ENCODE results near the gene ZDHHC13. TPM values are rescaled to one million over a fixed set of nuclear protein-coding genes. Genes with fewer than 3 reads are reported as not detected.

ZDHHC13 gene
- total RNA-seq, 1 experiment from 2014 or later, result 8.3 TPM

DNA sequence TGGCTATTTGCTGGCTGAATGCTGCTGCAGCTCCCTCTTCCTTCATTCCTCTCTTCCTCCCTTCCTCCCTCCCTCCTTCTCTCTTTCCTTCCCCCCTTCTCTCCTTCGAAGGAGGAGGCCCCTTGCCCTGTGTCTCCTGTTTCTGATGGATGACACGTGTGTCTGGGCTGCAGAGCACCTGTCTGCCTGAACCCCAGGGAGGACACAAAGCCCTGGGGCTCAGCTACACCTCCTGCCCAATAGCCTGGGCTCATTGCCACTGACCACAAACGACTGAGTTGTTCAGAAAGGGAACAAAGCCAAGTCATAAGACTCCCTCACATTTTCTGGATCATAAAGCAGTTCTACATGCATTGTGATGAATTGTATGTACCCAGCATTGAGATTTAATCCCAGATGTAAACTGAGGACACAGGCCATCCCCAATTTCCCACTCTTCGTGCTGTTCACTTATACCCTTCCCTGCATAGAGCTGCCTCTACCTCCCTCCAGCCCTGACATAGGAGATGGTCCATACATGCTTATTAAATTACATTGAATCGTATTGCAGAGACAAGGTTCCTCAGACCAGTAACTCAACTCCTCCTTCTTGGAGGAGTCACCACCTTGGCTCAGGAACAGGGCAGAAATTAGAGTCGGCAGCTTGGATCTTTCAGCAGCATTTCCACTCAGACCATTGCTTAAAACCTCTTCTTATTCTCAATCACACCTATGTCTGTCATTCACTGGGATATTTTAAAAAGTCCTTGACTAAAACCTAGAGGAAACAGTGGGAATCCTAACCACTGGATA is 83.6 kb downstream of the ZDHHC13 start:
- no peak overlapping the region for H3K4me3 Mint-ChIP-seq (ENCODE audit: unreplicated experiment)
- intact Hi-C loops (cut with micrococcal nuclease), result no loop called here
- H3K27me3 Mint-ChIP-seq (ENCODE audit: insufficient read depth, unreplicated experiment), result peaks cover 37% of the 10 kb centered on the region
- TF ChIP-seq, protein P1, sequence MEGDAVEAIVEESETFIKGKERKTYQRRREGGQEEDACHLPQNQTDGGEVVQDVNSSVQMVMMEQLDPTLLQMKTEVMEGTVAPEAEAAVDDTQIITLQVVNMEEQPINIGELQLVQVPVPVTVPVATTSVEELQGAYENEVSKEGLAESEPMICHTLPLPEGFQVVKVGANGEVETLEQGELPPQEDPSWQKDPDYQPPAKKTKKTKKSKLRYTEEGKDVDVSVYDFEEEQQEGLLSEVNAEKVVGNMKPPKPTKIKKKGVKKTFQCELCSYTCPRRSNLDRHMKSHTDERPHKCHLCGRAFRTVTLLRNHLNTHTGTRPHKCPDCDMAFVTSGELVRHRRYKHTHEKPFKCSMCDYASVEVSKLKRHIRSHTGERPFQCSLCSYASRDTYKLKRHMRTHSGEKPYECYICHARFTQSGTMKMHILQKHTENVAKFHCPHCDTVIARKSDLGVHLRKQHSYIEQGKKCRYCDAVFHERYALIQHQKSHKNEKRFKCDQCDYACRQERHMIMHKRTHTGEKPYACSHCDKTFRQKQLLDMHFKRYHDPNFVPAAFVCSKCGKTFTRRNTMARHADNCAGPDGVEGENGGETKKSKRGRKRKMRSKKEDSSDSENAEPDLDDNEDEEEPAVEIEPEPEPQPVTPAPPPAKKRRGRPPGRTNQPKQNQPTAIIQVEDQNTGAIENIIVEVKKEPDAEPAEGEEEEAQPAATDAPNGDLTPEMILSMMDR (IDR thresholded peaks at IDR 0.05; ENCODE audit: unreplicated experiment), result no peak
- H3K4me1 Mint-ChIP-seq (ENCODE audit: insufficient read depth, unreplicated experiment), result peaks cover 14% of the 10 kb centered on the region
- DNase-seq (ENCODE audit: unreplicated experiment), result peak; percentile 89
- no peak overlapping the region for H3K27ac Mint-ChIP-seq (ENCODE audit: low read depth, unreplicated experiment)
- H3K9me3 Mint-ChIP-seq (ENCODE audit: unreplicated experiment), result no peaks in the 10 kb centered on the region
- ChIA-PET POLR2A (interaction anchor here (0.6 to 1.4 kb wide), 5 partner anchors 14 to 1444 kb away, joined by 3 to 4 read pairs (median 3); no protein-coding TSS in a partner anchor), CTCF (interaction anchor here (0.6 to 1.3 kb wide), 4 partner anchors 19 to 1064 kb away, joined by 3 to 4 read pairs (median 4); no protein-coding TSS in a partner anchor)
- no peaks in the 10 kb centered on the region for H3K36me3 Mint-ChIP-seq (ENCODE audit: insufficient read depth, unreplicated experiment)
- no TSS peak for BruUV-seq (replicated peaks)

- intact Hi-C loops (cut with micrococcal nuclease), result no loop called here
- ChIA-PET POLR2A (no interaction called here), CTCF (interaction anchor here (0.6 kb wide), 1 partner anchor 91 kb away, joined by 3 read pairs; no protein-coding TSS in a partner anchor)
- Mint-ChIP-seq H3K27ac (ENCODE audit: low read depth, unreplicated experiment) (no peak within 1 kb of the TSS), H3K4me1 (ENCODE audit: insufficient read depth, unreplicated experiment) (peaks cover 14% of the 10 kb centered on the region), H3K27me3 (ENCODE audit: insufficient read depth, unreplicated experiment) (peaks cover 50% of the 10 kb centered on the region), H3K4me3 (ENCODE audit: unreplicated experiment) (no peak within 1 kb of the TSS), H3K9me3 (ENCODE audit: unreplicated experiment) (no peaks in the 10 kb centered on the region), H3K36me3 (ENCODE audit: insufficient read depth, unreplicated experiment) (no peaks in the 10 kb centered on the region)
- no peak for DNase-seq (ENCODE audit: unreplicated experiment)
- TF ChIP-seq, protein P1 (IDR thresholded peaks at IDR 0.05; ENCODE audit: unreplicated experiment), result no peak
- BruUV-seq (replicated peaks), result no TSS peak
Observed at GRCh38 chr11:19201737-19202605, 85.0 kb downstream of the ZDHHC13 start, which contains the start of gene CSRP3. Gene CSRP3, minus strand, starts transcription at chr11:19201983. Its CDS starts 9,535 bp downstream, at chr11:19192448.

- H3K27ac Mint-ChIP-seq (ENCODE audit: low read depth, unreplicated experiment), result no peak overlapping the region
- H3K4me3 Mint-ChIP-seq (ENCODE audit: unreplicated experiment), result no peak overlapping the region
- peaks cover 61% of the 10 kb centered on the region for H3K27me3 Mint-ChIP-seq (ENCODE audit: insufficient read depth, unreplicated experiment)
- TF ChIP-seq, protein P1 (IDR thresholded peaks at IDR 0.05; ENCODE audit: unreplicated experiment), result no peak
- ChIA-PET CTCF (interaction anchor here (0.7 kb wide), 1 partner anchor 14 kb away, joined by 3 read pairs; no protein-coding TSS in a partner anchor), POLR2A (no interaction called here)
- H3K4me1 Mint-ChIP-seq (ENCODE audit: insufficient read depth, unreplicated experiment), result peaks cover 20% of the 10 kb centered on the region
- intact Hi-C loops (cut with micrococcal nuclease), result no loop called here
- no peaks in the 10 kb centered on the region for H3K9me3 Mint-ChIP-seq (ENCODE audit: unreplicated experiment)
- DNase-seq (ENCODE audit: unreplicated experiment), result no peak
- no TSS peak for BruUV-seq (replicated peaks)
- no peaks in the 10 kb centered on the region for H3K36me3 Mint-ChIP-seq (ENCODE audit: insufficient read depth, unreplicated experiment)
Observed at GRCh38 chr11:19204836-19205235, 87.9 kb downstream of the ZDHHC13 start.

DNA sequence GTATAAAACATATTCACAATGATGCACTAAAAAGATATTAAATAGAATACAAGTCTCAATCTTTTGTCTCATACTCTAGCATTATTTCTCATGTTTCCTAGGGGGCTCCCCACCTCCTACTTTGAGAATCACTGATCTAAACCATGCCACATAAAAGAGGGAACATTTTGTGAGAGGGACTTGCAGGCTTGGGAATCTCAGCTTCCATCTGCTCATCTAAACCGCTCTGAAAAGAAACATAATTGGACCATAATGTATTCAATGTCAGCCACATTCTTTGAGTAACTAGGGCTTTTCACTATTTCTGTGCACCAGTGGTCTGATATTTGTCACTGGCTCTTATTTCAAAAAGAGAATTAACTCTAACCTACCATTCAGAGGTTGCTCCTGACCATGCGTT is 91.2 kb downstream of the ZDHHC13 start:
- Mint-ChIP-seq H3K27ac (ENCODE audit: low read depth, unreplicated experiment) (no peak overlapping the region), H3K27me3 (ENCODE audit: insufficient read depth, unreplicated experiment) (peaks cover 73% of the 10 kb centered on the region), H3K36me3 (ENCODE audit: insufficient read depth, unreplicated experiment) (no peaks in the 10 kb centered on the region), H3K4me3 (ENCODE audit: unreplicated experiment) (no peak overlapping the region), H3K9me3 (ENCODE audit: unreplicated experiment) (no peaks in the 10 kb centered on the region), H3K4me1 (ENCODE audit: insufficient read depth, unreplicated experiment) (peaks cover 7% of the 10 kb centered on the region)
- BruUV-seq (replicated peaks), result no TSS peak
- TF ChIP-seq, protein P1 (IDR thresholded peaks at IDR 0.05; ENCODE audit: unreplicated experiment), result no peak
- intact Hi-C loops (cut with micrococcal nuclease), result no loop called here
- CTCF ChIA-PET, result no interaction called here
- POLR2A ChIA-PET, result no interaction called here
- DNase-seq (ENCODE audit: unreplicated experiment), result no peak

Measured in MCF 10A (cell line).